PC-9 (cell line): ENCODE measurements around the gene TNF. TPM values are rescaled to one million over a fixed set of nuclear protein-coding genes. Genes with fewer than 3 reads are reported as not detected.

Experiments used
- BruUV-seq: library from RNA; stranded (reverse); fragments of 400-500 nt; replicated peaks from 2 replicates; lab custom pipeline; 2021; lab: Mats Ljungman, UMichigan
- CTCF ChIA-PET: fragments of 300-600 bp; sonication (Branson Sonifier 250); formaldehyde crosslinking; loops from one replicate; lab custom pipeline; 2022; ENCODE audit warnings: antibody characterized with exemption; lab: Charles Lee
- POLR2A ChIA-PET: fragments of 300-600 bp; sonication (Branson Sonifier 250); formaldehyde crosslinking; loops from one replicate; lab custom pipeline; 2022; ENCODE audit warnings: antibody characterized with exemption; ENCODE audit not compliant: unreplicated experiment; lab: Charles Lee
- DNase-seq, 2 experiments: peaks; one replicate each; pipeline versions ENCODE4 v3.0.0 to v3.0.0-alpha.2; 2015 to 2022; ENCODE audit warnings: mixed read lengths in 1 of 2
- H2AFZ ChIP-seq: fragments of 200-600 bp; sonication (generic); 2 replicates; pipeline ENCODE4 v1.8.1; 2017; ENCODE audit warnings: antibody characterized with exemption
- H3F3A ChIP-seq: fragments of 200-600 bp; sonication (generic); 2 replicates; pipeline ENCODE4 v1.8.1; 2017; ENCODE audit warnings: antibody characterized with exemption, mild to moderate bottlenecking, low read depth; ENCODE audit not compliant: insufficient read depth
- H3K27ac ChIP-seq: fragments of 200-600 bp; sonication (generic); 2 replicates; pipeline ENCODE4 v1.6.1; 2016; ENCODE audit warnings: mixed run types
- H3K27me3 ChIP-seq: fragments of 200-600 bp; sonication (generic); 2 replicates; pipeline ENCODE4 v1.6.1; 2016; ENCODE audit warnings: low read depth, mixed run types; ENCODE audit not compliant: insufficient read depth
- H3K36me3 ChIP-seq: fragments of 200-600 bp; sonication (generic); 2 replicates; pipeline ENCODE4 v1.6.1; 2016; ENCODE audit warnings: low read depth, mixed run types
- H3K4me1 ChIP-seq: fragments of 200-600 bp; sonication (generic); replicated peaks from 2 replicates; pipeline ENCODE4 v1.6.1; 2016; ENCODE audit warnings: mixed run types; ENCODE audit not compliant: insufficient read depth
- H3K4me2 ChIP-seq: fragments of 200-600 bp; sonication (generic); 2 replicates; pipeline ENCODE4 v1.6.1; 2017; ENCODE audit warnings: mixed run types
- H3K4me3 ChIP-seq: fragments of 200-600 bp; sonication (generic); 2 replicates; pipeline ENCODE4 v1.6.1; 2016; ENCODE audit warnings: mixed run types
- H3K79me2 ChIP-seq: fragments of 200-600 bp; sonication (generic); 2 replicates; pipeline ENCODE4 v1.6.1; 2017; ENCODE audit warnings: low read depth, mixed run types
- H3K9me2 ChIP-seq: fragments of 200-600 bp; sonication (generic); 2 replicates; pipeline ENCODE4 v1.8.1; 2017; ENCODE audit warnings: mild to moderate bottlenecking; ENCODE audit not compliant: insufficient read depth
- H3K9me3 ChIP-seq: fragments of 200-600 bp; sonication (generic); 2 replicates; pipeline ENCODE4 v1.8.1; 2016; ENCODE audit warnings: low read depth; ENCODE audit not compliant: insufficient read depth
- H4K20me1 ChIP-seq: fragments of 200-600 bp; sonication (generic); 2 replicates; pipeline ENCODE4 v1.8.1; 2017; ENCODE audit not compliant: insufficient read depth
- EZH2 ChIP-seq: fragments of 200-600 bp; sonication (generic); IDR thresholded peaks from 2 replicates; pipeline ENCODE4 v1.8.0; 2017; ENCODE audit warnings: antibody characterized with exemption, low read depth
- intact Hi-C: fragments of 100-400 bp; cut with micrococcal nuclease; formaldehyde crosslinking; loops from one replicate; pipeline ENCODE4 v1.10.0; 2022; ENCODE audit not compliant: unreplicated experiment
- total RNA-seq: library from RNA; stranded (reverse); gene quantifications from 2 replicates; pipeline ENCODE4 v1.2.3, GENCODE V29; 2021
- TF ChIP-seq, protein P1 (sequence below): fragments of 200-600 bp; sonication (generic); conservative IDR thresholded peaks from 2 replicates; pipeline ENCODE4 v1.6.1; 2017; ENCODE audit warnings: mixed run types, antibody characterized with exemption, mild to moderate bottlenecking, moderate library complexity

The TNF gene
- total RNA-seq, 1 experiment from 2014 or later = not detected

- Histone ChIP-seq H2AFZ (no peak within 1 kb of the TSS), H3K4me3 (no peak within 1 kb of the TSS), H3K79me2 (no peaks in the 10 kb centered on the region), H3K27ac (no peak within 1 kb of the TSS), H4K20me1 (no peaks in the 10 kb centered on the region), H3K4me1 (peaks cover 10% of the 10 kb centered on the region; the same call in 1 of the 2 replicates), H3K4me2 (no peak within 1 kb of the TSS), H3K9me3 (no peaks in the 10 kb centered on the region), H3K36me3 (no peaks in the 10 kb centered on the region), H3K9me2 (no peaks in the 10 kb centered on the region), H3F3A (peaks cover 6% of the 10 kb centered on the region; the same call in 1 of the 2 replicates), H3K27me3 (no peaks in the 10 kb centered on the region)
- BruUV-seq = no TSS peak
- TF ChIP-seq, protein P1, sequence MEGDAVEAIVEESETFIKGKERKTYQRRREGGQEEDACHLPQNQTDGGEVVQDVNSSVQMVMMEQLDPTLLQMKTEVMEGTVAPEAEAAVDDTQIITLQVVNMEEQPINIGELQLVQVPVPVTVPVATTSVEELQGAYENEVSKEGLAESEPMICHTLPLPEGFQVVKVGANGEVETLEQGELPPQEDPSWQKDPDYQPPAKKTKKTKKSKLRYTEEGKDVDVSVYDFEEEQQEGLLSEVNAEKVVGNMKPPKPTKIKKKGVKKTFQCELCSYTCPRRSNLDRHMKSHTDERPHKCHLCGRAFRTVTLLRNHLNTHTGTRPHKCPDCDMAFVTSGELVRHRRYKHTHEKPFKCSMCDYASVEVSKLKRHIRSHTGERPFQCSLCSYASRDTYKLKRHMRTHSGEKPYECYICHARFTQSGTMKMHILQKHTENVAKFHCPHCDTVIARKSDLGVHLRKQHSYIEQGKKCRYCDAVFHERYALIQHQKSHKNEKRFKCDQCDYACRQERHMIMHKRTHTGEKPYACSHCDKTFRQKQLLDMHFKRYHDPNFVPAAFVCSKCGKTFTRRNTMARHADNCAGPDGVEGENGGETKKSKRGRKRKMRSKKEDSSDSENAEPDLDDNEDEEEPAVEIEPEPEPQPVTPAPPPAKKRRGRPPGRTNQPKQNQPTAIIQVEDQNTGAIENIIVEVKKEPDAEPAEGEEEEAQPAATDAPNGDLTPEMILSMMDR = no peak
- TF ChIP-seq EZH2 = no peak
- ChIA-PET CTCF (interaction anchor here (0.7 kb wide), 1 partner anchor 900 kb away, joined by 3 read pairs; no protein-coding TSS in a partner anchor), POLR2A (interaction anchor here (0.7 kb wide), 1 partner anchor 14 kb away, joined by 3 read pairs; no protein-coding TSS in a partner anchor)
- DNase-seq = no peak
- intact Hi-C loops = no loop called here
These were observed 39.6 kb downstream of the TNF start, which contains the start of gene AIF1 for GRCh38 chr6:31614684-31615578. TSS of gene AIF1 (plus strand) at chr6:31615234. CDS start at chr6:31615330, 96 bp downstream.

GRCh38 chr6:31615748-31616147 is 40.4 kb downstream of the TNF start:
- BruUV-seq = no TSS peak
- H2AFZ ChIP-seq = no peak overlapping the region
- TF ChIP-seq, protein P1 = no peak
- no peak for TF ChIP-seq EZH2
- no peak overlapping the region for H3K4me2 ChIP-seq
- no peak overlapping the region for H3K4me3 ChIP-seq
- DNase-seq = no peak
- H3K9me3 ChIP-seq = no peaks in the 10 kb centered on the region
- CTCF ChIA-PET = no interaction called here
- H3K27ac ChIP-seq = no peak overlapping the region
- no peaks in the 10 kb centered on the region for H3K36me3 ChIP-seq
- POLR2A ChIA-PET = no interaction called here
- H4K20me1 ChIP-seq = no peaks in the 10 kb centered on the region
- H3K79me2 ChIP-seq = peaks cover 2% of the 10 kb centered on the region
- H3F3A ChIP-seq = peaks cover 6% of the 10 kb centered on the region; the same call in 1 of the 2 replicates
- peaks cover 10% of the 10 kb centered on the region; the same call in 1 of the 2 replicates for H3K4me1 ChIP-seq
- intact Hi-C loops = no loop called here
- H3K9me2 ChIP-seq = no peaks in the 10 kb centered on the region
- no peaks in the 10 kb centered on the region for H3K27me3 ChIP-seq

GRCh38 chr6:31617010-31617409 is 41.6 kb downstream of the TNF start:
- Histone ChIP-seq H3K36me3 (0 out of 2 replicates have a peak, but pooled peaks cover 4% of the 10 kb centered on the region), H3K4me2 (no peak overlapping the region), H3K27me3 (no peaks in the 10 kb centered on the region), H3K9me3 (no peaks in the 10 kb centered on the region), H3K4me3 (no peak overlapping the region), H3F3A (peaks cover 10% of the 10 kb centered on the region; the same call in 1 of the 2 replicates), H3K79me2 (peaks cover 14% of the 10 kb centered on the region), H3K9me2 (no peaks in the 10 kb centered on the region), H4K20me1 (no peaks in the 10 kb centered on the region), H3K4me1 (peaks cover 15% of the 10 kb centered on the region), H2AFZ (no peak overlapping the region), H3K27ac (no peak overlapping the region)
- POLR2A ChIA-PET = interaction anchor here (0.7 kb wide), 1 partner anchor 236 kb away, joined by 4 read pairs; no protein-coding TSS in a partner anchor
- TF ChIP-seq EZH2 = no peak
- TF ChIP-seq, protein P1 = no peak
- BruUV-seq = no TSS peak
- no peak for DNase-seq
- CTCF ChIA-PET = no interaction called here
- intact Hi-C loops = no loop called here
